ENCODE measurements around the gene PARP8.

DNA sequence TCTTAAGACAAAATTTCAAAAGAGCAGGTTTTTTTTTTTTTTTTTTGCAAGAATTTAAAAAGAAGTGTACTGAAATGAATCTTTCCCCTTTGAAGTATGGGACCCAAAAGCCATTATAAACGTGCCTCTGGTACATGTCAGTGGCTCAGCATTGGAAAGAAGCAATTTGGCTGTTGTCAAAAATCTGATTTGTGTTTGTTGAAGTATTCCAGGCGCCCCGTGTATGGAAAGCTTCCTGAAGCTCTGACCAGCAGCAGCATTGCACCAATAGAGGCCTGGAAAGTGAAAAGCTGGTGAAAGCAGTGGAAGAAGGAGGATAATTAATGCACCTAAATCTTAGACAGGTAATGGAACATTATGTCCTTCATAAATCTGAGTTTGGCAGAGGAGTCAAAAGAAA lies 215.0 kb downstream of the PARP8 start:
- no peak for TF ChIP-seq POLR2A (IDR thresholded peaks at IDR 0.05)
- TF ChIP-seq, protein P1, sequence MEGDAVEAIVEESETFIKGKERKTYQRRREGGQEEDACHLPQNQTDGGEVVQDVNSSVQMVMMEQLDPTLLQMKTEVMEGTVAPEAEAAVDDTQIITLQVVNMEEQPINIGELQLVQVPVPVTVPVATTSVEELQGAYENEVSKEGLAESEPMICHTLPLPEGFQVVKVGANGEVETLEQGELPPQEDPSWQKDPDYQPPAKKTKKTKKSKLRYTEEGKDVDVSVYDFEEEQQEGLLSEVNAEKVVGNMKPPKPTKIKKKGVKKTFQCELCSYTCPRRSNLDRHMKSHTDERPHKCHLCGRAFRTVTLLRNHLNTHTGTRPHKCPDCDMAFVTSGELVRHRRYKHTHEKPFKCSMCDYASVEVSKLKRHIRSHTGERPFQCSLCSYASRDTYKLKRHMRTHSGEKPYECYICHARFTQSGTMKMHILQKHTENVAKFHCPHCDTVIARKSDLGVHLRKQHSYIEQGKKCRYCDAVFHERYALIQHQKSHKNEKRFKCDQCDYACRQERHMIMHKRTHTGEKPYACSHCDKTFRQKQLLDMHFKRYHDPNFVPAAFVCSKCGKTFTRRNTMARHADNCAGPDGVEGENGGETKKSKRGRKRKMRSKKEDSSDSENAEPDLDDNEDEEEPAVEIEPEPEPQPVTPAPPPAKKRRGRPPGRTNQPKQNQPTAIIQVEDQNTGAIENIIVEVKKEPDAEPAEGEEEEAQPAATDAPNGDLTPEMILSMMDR (IDR thresholded peaks at IDR 0.05): no peak
